Upper lobe of left lung (tissue), 6 donors: ENCODE results near the gene RCL1. TPM values are rescaled to one million over a fixed set of nuclear protein-coding genes. Genes with fewer than 3 reads are reported as not detected.

Experiments used
- ATAC-seq, 2 donors: fragments of 200-7000 bp; cut with Tn5 transposase; one replicate each; pipeline ENCODE4 v1.9.1; 2022; ENCODE audit warnings: mild to moderate bottlenecking in 2 of 2, moderate library complexity in 2 of 2; ENCODE audit not compliant: low FRiP score in 2 of 2
- DNase-seq, 2 donors: peaks; one replicate each; pipeline ENCODE4 v3.0.0-alpha.2; 2019 to 2020
- H3K27ac ChIP-seq, 4 donors: fragments of 200-600 bp; sonication (generic); one replicate each; pipeline ENCODE4 v1.5.1; 2016 to 2019
- H3K27me3 ChIP-seq, 4 donors: fragments of 200-600 bp; sonication (generic); one replicate each; pipeline ENCODE4 v1.5.1; 2017 to 2019
- H3K36me3 ChIP-seq, 4 donors: fragments of 200-600 bp; sonication (generic); one replicate each; pipeline ENCODE4 v1.5.1; 2016 to 2019
- H3K4me1 ChIP-seq, 4 donors: fragments of 200-600 bp; sonication (generic); one replicate each; pipeline ENCODE4 v1.5.1; 2018 to 2019
- H3K4me3 ChIP-seq, 4 donors: fragments of 200-600 bp; sonication (generic); one replicate each; pipeline ENCODE4 v1.5.1; 2017 to 2019; ENCODE audit warnings: mild to moderate bottlenecking in 2 of 4, moderate library complexity in 1 of 4
- H3K9me3 ChIP-seq, 4 donors: fragments of 200-600 bp; sonication (generic); one replicate each; pipeline ENCODE4 v1.5.1; 2018 to 2019
- CTCF ChIP-seq, 6 experiments: fragments of 450-650 bp in 4 of 6; fragments of 200-600 bp in 2 of 6; sonication (generic) in 2 of 6; IDR thresholded peaks; one replicate each; pipeline ENCODE4 v1.5.1; 2016 to 2019; ENCODE audit warnings: antibody characterized with exemption in 6 of 6
- EP300 ChIP-seq, 4 donors: sonication (generic); formaldehyde crosslinking; IDR thresholded peaks; one replicate each; pipeline ENCODE4 v1.5.1; 2017; ENCODE audit warnings: antibody characterized with exemption in 4 of 4, control low read depth in 2 of 4
- POLR2A ChIP-seq, 4 donors: fragments of 450-650 bp; IDR thresholded peaks; one replicate each; pipeline ENCODE4 v1.5.1; 2016 to 2017; ENCODE audit warnings: antibody characterized with exemption in 4 of 4, mild to moderate bottlenecking in 2 of 4
- POLR2AphosphoS5 ChIP-seq, 2 donors: sonication (generic); formaldehyde crosslinking; IDR thresholded peaks; one replicate each; pipeline ENCODE4 v1.5.1; 2017; ENCODE audit warnings: antibody characterized with exemption in 2 of 2
- WGBS, 2 donors: methylation state at CpG; one replicate each; pipeline ENCODE4 v1.1.5; 2017 to 2018; 5-methylcytosine and 5-hydroxymethylcytosine counted together
- total RNA-seq, 6 donors: library from RNA; depleted of rRNA in 4 of 6; stranded (reverse); fragments of >200 nt in 4 of 6; gene quantifications; one replicate each; pipeline versions ENCODE4 v1.1.0 to v1.2.1, GENCODE V29; 2016 to 2021
- donor health status: DM: no; HTN: no; CAD: no; lungs with moderate emphysema.
- donor health status: DM: no; HTN: yes; CAD: no; lungs with severe emphysema.

Gene RCL1
- total RNA-seq, 6 donors from 2014 or later = 20.8 to 63.9 (median 30.1) TPM

- Histone ChIP-seq H3K9me3 (no peaks in the 10 kb centered on the region), H3K4me1 (peaks cover 0 to 11% (median 4%) of the 10 kb centered on the region in 4 donors), H3K36me3 (no peaks in the 10 kb centered on the region), H3K27me3 (no peaks in the 10 kb centered on the region), H3K27ac (no peak overlapping the region), H3K4me3 (no peak overlapping the region)
- ATAC-seq (no peak), DNase-seq (no peak)
- WGBS, 2 donors = 93 to 96% methylated on average over 3 of the region's 3 CpGs
- TF ChIP-seq POLR2AphosphoS5 (IDR thresholded peaks at IDR 0.05) (no peak), CTCF (IDR thresholded peaks at IDR 0.05) (no peak), EP300 (IDR thresholded peaks at IDR 0.05) (no peak), POLR2A (IDR thresholded peaks at IDR 0.05) (no peak)
Measured at GRCh38 chr9:4883326-4883873, 90.7 kb downstream of the RCL1 start.

DNA sequence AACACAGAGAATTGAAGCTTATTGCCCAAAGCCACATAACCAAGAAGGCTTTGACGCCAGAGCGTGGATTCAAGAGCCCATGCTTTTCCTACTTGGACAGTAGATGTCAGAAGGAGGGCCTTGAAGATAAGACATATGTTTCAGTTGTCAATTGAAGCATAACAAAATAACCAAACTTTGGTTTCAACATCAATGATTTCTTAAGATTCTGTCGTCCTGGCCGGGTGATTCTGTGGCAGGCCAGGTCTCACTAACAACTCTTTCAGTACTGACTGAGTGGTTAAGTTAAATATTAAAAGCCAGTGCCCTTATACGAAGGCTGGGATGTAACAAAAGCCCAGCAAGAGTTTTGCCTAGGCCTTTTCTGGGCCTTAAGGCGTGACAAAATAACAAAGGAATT, 94.0 kb downstream of the RCL1 start:
- Histone ChIP-seq H3K27me3 (no peaks in the 10 kb centered on the region), H3K4me1 (peaks cover 0 to 11% (median 4%) of the 10 kb centered on the region in 4 donors), H3K9me3 (no peaks in the 10 kb centered on the region), H3K27ac (no peak overlapping the region), H3K36me3 (no peaks in the 10 kb centered on the region), H3K4me3 (no peak overlapping the region)
- 53 to 64% methylated on average over 6 of the region's 6 CpGs for WGBS, 2 donors
- TF ChIP-seq POLR2AphosphoS5 (IDR thresholded peaks at IDR 0.05) = no peak
- TF ChIP-seq CTCF (IDR thresholded peaks at IDR 0.05) = no peak
- no peak for TF ChIP-seq EP300 (IDR thresholded peaks at IDR 0.05)
- TF ChIP-seq POLR2A (IDR thresholded peaks at IDR 0.05) = no peak
- DNase-seq (peak in 1 of 2 donors; percentile 33), ATAC-seq (no peak)

- ATAC-seq (peak; percentile 41 to 56), DNase-seq (peak in 1 of 2 donors; percentile 72)
- peaks cover 0 to 11% (median 4%) of the 10 kb centered on the region in 4 donors for H3K4me1 ChIP-seq
- H3K27me3 ChIP-seq = no peaks in the 10 kb centered on the region
- WGBS, 2 donors = 41 to 42% methylated on average over 4 of the region's 4 CpGs
- no peaks in the 10 kb centered on the region for H3K36me3 ChIP-seq
- TF ChIP-seq CTCF (IDR thresholded peaks at IDR 0.05) = no peak
- peak; percentile 31 to 53 for TF ChIP-seq POLR2AphosphoS5 (IDR thresholded peaks at IDR 0.05)
- TF ChIP-seq EP300 (IDR thresholded peaks at IDR 0.05) = peak in 1 of 4 donors; percentile 71
- TF ChIP-seq POLR2A (IDR thresholded peaks at IDR 0.05) = no peak
- H3K27ac ChIP-seq = no peak overlapping the region
- no peaks in the 10 kb centered on the region for H3K9me3 ChIP-seq
- H3K4me3 ChIP-seq = no peak overlapping the region
Measured at GRCh38 chr9:4887556-4887955, 94.8 kb downstream of the RCL1 start.

DNA sequence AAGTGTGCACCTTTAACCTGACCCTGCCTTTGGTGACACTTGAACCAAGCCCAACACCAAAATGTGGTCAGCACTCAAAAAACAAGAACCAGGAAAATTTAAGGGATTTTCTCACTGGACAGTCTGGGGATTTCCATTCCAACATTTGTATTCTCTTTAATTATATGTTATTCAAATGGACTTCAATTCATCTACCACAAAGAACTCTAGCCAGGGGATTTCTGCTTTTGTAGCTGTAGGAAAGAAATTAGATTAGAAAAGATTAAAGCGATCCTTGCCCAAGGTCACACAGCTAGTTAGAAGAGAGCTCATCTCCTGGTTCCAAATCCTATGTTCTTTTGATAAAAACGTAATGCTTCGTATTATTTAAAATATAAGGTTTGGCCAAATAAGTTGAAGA, 97.5 kb downstream of the RCL1 start:
- H3K27ac ChIP-seq = no peak overlapping the region
- H3K27me3 ChIP-seq = no peaks in the 10 kb centered on the region
- no peaks in the 10 kb centered on the region for H3K36me3 ChIP-seq
- DNase-seq = no peak
- no peaks in the 10 kb centered on the region for H3K9me3 ChIP-seq
- no peak for ATAC-seq
- H3K4me3 ChIP-seq = no peak overlapping the region
- 90 to 91% methylated on average over 3 of the region's 3 CpGs for WGBS, 2 donors
- TF ChIP-seq POLR2A (IDR thresholded peaks at IDR 0.05) = no peak
- no peak for TF ChIP-seq POLR2AphosphoS5 (IDR thresholded peaks at IDR 0.05)
- TF ChIP-seq CTCF (IDR thresholded peaks at IDR 0.05) = no peak
- TF ChIP-seq EP300 (IDR thresholded peaks at IDR 0.05) = no peak
- peaks cover 0 to 11% (median 4%) of the 10 kb centered on the region in 4 donors for H3K4me1 ChIP-seq

DNA sequence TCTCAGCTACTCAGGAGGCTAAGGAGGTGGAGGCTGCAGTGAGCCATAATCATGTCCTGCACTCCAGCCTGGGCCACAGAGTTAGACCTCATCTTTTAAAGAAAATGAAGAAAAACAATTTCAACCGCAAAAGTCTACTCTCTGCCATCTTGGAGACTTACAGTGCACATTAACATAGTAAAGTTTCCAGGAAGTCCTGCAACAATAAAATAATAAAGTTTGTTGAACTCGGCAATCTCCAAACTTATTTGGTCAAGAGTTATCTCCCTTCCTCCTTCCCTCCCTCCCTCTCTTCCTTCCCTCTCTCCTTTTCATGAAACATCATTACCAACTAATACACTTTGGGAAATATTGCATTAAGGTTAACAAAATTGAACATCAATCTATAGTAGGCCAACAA, 98.2 kb downstream of the RCL1 start:
- no peaks in the 10 kb centered on the region for H3K9me3 ChIP-seq
- 40 to 44% methylated on average over 2 of the region's 2 CpGs for WGBS, 2 donors
- no peak for DNase-seq
- TF ChIP-seq EP300 (IDR thresholded peaks at IDR 0.05) (no peak), POLR2AphosphoS5 (IDR thresholded peaks at IDR 0.05) (no peak), POLR2A (IDR thresholded peaks at IDR 0.05) (no peak), CTCF (IDR thresholded peaks at IDR 0.05) (no peak)
- no peaks in the 10 kb centered on the region for H3K27me3 ChIP-seq
- H3K4me1 ChIP-seq = peaks cover 0 to 11% (median 4%) of the 10 kb centered on the region in 4 donors
- no peak overlapping the region for H3K27ac ChIP-seq
- no peak for ATAC-seq
- H3K36me3 ChIP-seq = no peaks in the 10 kb centered on the region
- H3K4me3 ChIP-seq = no peak overlapping the region
